CD4-positive, alpha-beta T cell treated with Interleukin-10 for 1 hour (primary cell): Measurements from ENCODE around the gene CCDC200.
"Not testable (repeated sequence)": the region's sequence is repeated elsewhere in the genome, so short reads cannot be mapped to it uniquely, and the experiment has no call there.

Source experiments
- DNase-seq: peaks from one replicate; pipeline ENCODE4 v3.0.0-alpha.2; 2020

Gene CCDC200

GRCh38 chr17:43215341-43215740 is 13.1 kb downstream of the CCDC200 start:
- DNase-seq, result no peak

GRCh38 chr17:43213545-43213944 is 14.9 kb downstream of the CCDC200 start:
- DNase-seq, result no peak

- no peak for DNase-seq
These were observed 15.6 kb downstream of the CCDC200 start for GRCh38 chr17:43212641-43213490.

GRCh38 chr17:43211480-43212402 is 16.7 kb downstream of the CCDC200 start, which contains the start of gene TMEM106A:
Gene TMEM106A, plus strand, starts transcription at chr17:43211875. Its CDS starts 1,167 bp downstream, at chr17:43213042.
- peak; percentile 76 for DNase-seq

GRCh38 chr17:43211123-43211479 is 17.3 kb downstream of the CCDC200 start:
- no peak for DNase-seq

- no peak for DNase-seq
These were observed 17.8 kb downstream of the CCDC200 start for GRCh38 chr17:43210576-43210975.

- not testable (repeated sequence) for DNase-seq
These were observed 25.4 kb downstream of the CCDC200 start for GRCh38 chr17:43203013-43203412.

- no peak for DNase-seq
These were observed 28.3 kb downstream of the CCDC200 start for GRCh38 chr17:43200127-43200526.

GRCh38 chr17:43199633-43200032 is 28.8 kb downstream of the CCDC200 start:
- no peak for DNase-seq

- DNase-seq, result no peak
These were observed 35.2 kb downstream of the CCDC200 start for GRCh38 chr17:43193251-43193650.

GRCh38 chr17:43186656-43187055 is 41.8 kb downstream of the CCDC200 start:
- DNase-seq, result not testable (repeated sequence)

- no peak for DNase-seq
These were observed 44.5 kb downstream of the CCDC200 start for GRCh38 chr17:43183921-43184320.

- peak; percentile 7 for DNase-seq
These were observed 52.3 kb downstream of the CCDC200 start for GRCh38 chr17:43176119-43176570.

- DNase-seq, result no peak
These were observed 53.0 kb downstream of the CCDC200 start for GRCh38 chr17:43175213-43176118.

GRCh38 chr17:43171586-43172487 is 56.6 kb downstream of the CCDC200 start:
- DNase-seq, result peak; percentile 12
